SK-N-SH (cell line): ENCODE data around the gene RAD51B.

Experiments
- EZH2phosphoT487 ChIP-seq: fragments of 200-600 bp; sonication (generic); IDR thresholded peaks from 2 replicates; pipeline ENCODE4 v1.6.1; 2017; ENCODE audit warnings: low read depth, mixed run types, mild to moderate bottlenecking, antibody characterized with exemption, moderate library complexity, borderline replicate concordance
- GATA2 ChIP-seq: sonication (generic); formaldehyde crosslinking; IDR thresholded peaks from 2 replicates; pipeline ENCODE4 v1.5.0; 2020; ENCODE audit warnings: mild to moderate bottlenecking, missing genetic modification reagents
- MXI1 ChIP-seq: IDR thresholded peaks from 2 replicates; pipeline ENCODE4 v1.6.1; 2012; ENCODE audit warnings: mild to moderate bottlenecking, low read depth, low read length, improper control_type of control experiment
- NFIC ChIP-seq: IDR thresholded peaks from 2 replicates; pipeline ENCODE4 v1.4.0; 2012; ENCODE audit warnings: borderline replicate concordance
- POLR2AphosphoS5 ChIP-seq: IDR thresholded peaks from 2 replicates; pipeline ENCODE4 v1.6.1; 2012; ENCODE audit warnings: low read depth, low read length
- SMC3 ChIP-seq: IDR thresholded peaks from 2 replicates; pipeline ENCODE4 v1.6.1; 2012; ENCODE audit warnings: low read depth, low read length, improper control_type of control experiment
- TAF1 ChIP-seq: IDR thresholded peaks from 2 replicates; pipeline ENCODE4 v1.6.1; 2012; ENCODE audit warnings: low read depth, mild to moderate bottlenecking, low read length, moderate library complexity, borderline replicate concordance
- TEAD4 ChIP-seq: IDR thresholded peaks from 2 replicates; pipeline ENCODE4 v1.4.0; 2012; ENCODE audit warnings: mild to moderate bottlenecking, borderline replicate concordance; ENCODE audit not compliant: insufficient read depth
- TF ChIP-seq, protein P1 (sequence below): fragments of 200-600 bp; sonication (generic); IDR thresholded peaks from 2 replicates; pipeline ENCODE4 v1.6.1; 2017; ENCODE audit warnings: antibody characterized with exemption, mild to moderate bottlenecking, moderate library complexity
- TF ChIP-seq, protein P2 (sequence below): IDR thresholded peaks from 2 replicates; pipeline ENCODE4 v1.4.0; 2012; ENCODE audit warnings: low read depth, borderline replicate concordance
- TF ChIP-seq, protein P3 (sequence below): fragments of 150-350 bp; IDR thresholded peaks from 2 replicates; pipeline ENCODE4 v1.6.1; 2017; ENCODE audit warnings: antibody characterized with exemption, low read length, low read depth, borderline replicate concordance
- TF ChIP-seq, protein P4 (sequence below): IDR thresholded peaks from 2 replicates; pipeline ENCODE4 v1.6.1; 2012; ENCODE audit warnings: mild to moderate bottlenecking, low read depth, low read length, moderate library complexity

DNA sequence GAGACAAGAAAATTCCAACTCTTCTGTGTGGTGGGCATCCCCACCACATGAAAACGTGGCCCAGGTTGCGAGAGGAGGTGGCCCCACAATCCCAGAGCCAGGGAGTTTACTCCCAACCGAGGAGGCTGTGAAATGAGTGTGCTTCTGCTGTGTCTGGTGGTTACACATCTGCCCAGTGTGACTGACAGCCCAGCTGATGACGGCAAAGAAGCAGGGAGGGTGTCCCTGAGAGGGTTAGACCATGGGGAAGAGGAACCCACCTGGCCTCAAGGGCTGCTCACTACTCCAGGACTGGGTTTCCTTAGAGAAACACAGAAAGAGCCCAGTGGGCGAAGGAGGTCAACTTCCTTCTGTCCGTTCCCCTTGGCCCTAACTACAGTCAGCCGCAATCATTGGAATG is 948.7 kb downstream of the RAD51B start:
- TF ChIP-seq, protein P1, sequence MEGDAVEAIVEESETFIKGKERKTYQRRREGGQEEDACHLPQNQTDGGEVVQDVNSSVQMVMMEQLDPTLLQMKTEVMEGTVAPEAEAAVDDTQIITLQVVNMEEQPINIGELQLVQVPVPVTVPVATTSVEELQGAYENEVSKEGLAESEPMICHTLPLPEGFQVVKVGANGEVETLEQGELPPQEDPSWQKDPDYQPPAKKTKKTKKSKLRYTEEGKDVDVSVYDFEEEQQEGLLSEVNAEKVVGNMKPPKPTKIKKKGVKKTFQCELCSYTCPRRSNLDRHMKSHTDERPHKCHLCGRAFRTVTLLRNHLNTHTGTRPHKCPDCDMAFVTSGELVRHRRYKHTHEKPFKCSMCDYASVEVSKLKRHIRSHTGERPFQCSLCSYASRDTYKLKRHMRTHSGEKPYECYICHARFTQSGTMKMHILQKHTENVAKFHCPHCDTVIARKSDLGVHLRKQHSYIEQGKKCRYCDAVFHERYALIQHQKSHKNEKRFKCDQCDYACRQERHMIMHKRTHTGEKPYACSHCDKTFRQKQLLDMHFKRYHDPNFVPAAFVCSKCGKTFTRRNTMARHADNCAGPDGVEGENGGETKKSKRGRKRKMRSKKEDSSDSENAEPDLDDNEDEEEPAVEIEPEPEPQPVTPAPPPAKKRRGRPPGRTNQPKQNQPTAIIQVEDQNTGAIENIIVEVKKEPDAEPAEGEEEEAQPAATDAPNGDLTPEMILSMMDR = no peak
- no peak for TF ChIP-seq EZH2phosphoT487
- TF ChIP-seq, protein P2, sequence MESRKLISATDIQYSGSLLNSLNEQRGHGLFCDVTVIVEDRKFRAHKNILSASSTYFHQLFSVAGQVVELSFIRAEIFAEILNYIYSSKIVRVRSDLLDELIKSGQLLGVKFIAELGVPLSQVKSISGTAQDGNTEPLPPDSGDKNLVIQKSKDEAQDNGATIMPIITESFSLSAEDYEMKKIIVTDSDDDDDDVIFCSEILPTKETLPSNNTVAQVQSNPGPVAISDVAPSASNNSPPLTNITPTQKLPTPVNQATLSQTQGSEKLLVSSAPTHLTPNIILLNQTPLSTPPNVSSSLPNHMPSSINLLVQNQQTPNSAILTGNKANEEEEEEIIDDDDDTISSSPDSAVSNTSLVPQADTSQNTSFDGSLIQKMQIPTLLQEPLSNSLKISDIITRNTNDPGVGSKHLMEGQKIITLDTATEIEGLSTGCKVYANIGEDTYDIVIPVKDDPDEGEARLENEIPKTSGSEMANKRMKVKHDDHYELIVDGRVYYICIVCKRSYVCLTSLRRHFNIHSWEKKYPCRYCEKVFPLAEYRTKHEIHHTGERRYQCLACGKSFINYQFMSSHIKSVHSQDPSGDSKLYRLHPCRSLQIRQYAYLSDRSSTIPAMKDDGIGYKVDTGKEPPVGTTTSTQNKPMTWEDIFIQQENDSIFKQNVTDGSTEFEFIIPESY = no peak
- no peak for TF ChIP-seq MXI1
- no peak for TF ChIP-seq TAF1
- TF ChIP-seq, protein P3, sequence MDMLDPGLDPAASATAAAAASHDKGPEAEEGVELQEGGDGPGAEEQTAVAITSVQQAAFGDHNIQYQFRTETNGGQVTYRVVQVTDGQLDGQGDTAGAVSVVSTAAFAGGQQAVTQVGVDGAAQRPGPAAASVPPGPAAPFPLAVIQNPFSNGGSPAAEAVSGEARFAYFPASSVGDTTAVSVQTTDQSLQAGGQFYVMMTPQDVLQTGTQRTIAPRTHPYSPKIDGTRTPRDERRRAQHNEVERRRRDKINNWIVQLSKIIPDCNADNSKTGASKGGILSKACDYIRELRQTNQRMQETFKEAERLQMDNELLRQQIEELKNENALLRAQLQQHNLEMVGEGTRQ = no peak
- TF ChIP-seq GATA2 (CRISPR knock-in tag) = no peak
- no peak for TF ChIP-seq TEAD4
- no peak for TF ChIP-seq POLR2AphosphoS5
- TF ChIP-seq SMC3 = no peak
- TF ChIP-seq NFIC = no peak
- TF ChIP-seq, protein P4, sequence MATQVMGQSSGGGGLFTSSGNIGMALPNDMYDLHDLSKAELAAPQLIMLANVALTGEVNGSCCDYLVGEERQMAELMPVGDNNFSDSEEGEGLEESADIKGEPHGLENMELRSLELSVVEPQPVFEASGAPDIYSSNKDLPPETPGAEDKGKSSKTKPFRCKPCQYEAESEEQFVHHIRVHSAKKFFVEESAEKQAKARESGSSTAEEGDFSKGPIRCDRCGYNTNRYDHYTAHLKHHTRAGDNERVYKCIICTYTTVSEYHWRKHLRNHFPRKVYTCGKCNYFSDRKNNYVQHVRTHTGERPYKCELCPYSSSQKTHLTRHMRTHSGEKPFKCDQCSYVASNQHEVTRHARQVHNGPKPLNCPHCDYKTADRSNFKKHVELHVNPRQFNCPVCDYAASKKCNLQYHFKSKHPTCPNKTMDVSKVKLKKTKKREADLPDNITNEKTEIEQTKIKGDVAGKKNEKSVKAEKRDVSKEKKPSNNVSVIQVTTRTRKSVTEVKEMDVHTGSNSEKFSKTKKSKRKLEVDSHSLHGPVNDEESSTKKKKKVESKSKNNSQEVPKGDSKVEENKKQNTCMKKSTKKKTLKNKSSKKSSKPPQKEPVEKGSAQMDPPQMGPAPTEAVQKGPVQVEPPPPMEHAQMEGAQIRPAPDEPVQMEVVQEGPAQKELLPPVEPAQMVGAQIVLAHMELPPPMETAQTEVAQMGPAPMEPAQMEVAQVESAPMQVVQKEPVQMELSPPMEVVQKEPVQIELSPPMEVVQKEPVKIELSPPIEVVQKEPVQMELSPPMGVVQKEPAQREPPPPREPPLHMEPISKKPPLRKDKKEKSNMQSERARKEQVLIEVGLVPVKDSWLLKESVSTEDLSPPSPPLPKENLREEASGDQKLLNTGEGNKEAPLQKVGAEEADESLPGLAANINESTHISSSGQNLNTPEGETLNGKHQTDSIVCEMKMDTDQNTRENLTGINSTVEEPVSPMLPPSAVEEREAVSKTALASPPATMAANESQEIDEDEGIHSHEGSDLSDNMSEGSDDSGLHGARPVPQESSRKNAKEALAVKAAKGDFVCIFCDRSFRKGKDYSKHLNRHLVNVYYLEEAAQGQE = no peak
